PFSK-1 (cell line): Measurements from ENCODE around the gene KIAA2012.

Experiments used
- POLR2AphosphoS5 ChIP-seq: IDR thresholded peaks from 2 replicates; pipeline ENCODE4 v1.6.1; 2012; ENCODE audit warnings: low read depth, mild to moderate bottlenecking, control low read depth, low read length, moderate library complexity
- REST ChIP-seq, 2 experiments: IDR thresholded peaks; 2 replicates each; pipeline versions ENCODE4 v1.6.1 to v1.8.0; 2011 to 2012; ENCODE audit warnings: low read depth in 2 of 2, low read length in 2 of 2, control low read depth in 1 of 2, inconsistent platforms in 1 of 2, mild to moderate bottlenecking in 1 of 2, moderate library complexity in 1 of 2; ENCODE audit not compliant: insufficient read depth in 1 of 2
- SIN3A ChIP-seq: IDR thresholded peaks from 2 replicates; pipeline ENCODE4 v1.6.1; 2012; ENCODE audit warnings: mild to moderate bottlenecking, low read length, moderate library complexity, borderline replicate concordance; ENCODE audit not compliant: insufficient read depth
- TAF1 ChIP-seq: IDR thresholded peaks from 2 replicates; pipeline ENCODE4 v1.6.1; 2012; ENCODE audit warnings: low read length, control low read depth, borderline replicate concordance; ENCODE audit not compliant: insufficient read depth

DNA sequence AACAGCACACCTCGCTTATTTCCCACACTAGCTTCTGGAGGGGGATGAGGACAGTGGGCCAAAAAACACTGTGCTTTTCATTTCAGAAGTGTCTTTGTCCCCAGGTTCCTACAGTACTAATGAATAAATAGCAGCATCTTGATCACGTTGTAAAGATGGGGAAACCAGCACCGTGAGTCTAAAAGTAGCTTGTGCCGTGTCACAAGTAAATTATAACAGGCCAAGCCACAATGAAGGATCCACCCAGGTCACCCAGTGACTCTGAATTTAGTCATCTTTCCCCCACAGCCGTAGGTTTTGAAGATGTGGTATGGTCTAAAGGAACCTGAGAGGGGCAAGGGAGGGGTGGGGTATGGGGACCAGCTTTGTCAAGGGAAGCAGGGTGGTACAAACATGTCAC lies 30.6 kb upstream of the KIAA2012 start:
- TF ChIP-seq REST (IDR thresholded peaks at IDR 0.05; ENCODE audit: insufficient read depth in 1 of 2, low read depth in 2 of 2, low read length in 2 of 2) (no peak), TAF1 (no peak), POLR2AphosphoS5 (no peak), SIN3A (no peak)
